GM23248 (cell line): ENCODE data around the gene MBNL1. TPM values are rescaled to one million over a fixed set of nuclear protein-coding genes. Genes with fewer than 3 reads are reported as not detected.

Source experiments
- DNase-seq: peaks from one replicate; pipeline ENCODE4 v3.0.0-alpha.2; 2015
- H2AFZ ChIP-seq: fragments of 200-600 bp; sonication (generic); 2 replicates; pipeline ENCODE4 v1.6.1; 2016; ENCODE audit warnings: antibody characterized with exemption
- H3F3A ChIP-seq: fragments of 200-600 bp; sonication (generic); 2 replicates; pipeline ENCODE4 v1.6.1; 2016; ENCODE audit warnings: mild to moderate bottlenecking, antibody characterized with exemption, mixed run types; ENCODE audit not compliant: insufficient read depth
- H3K27ac ChIP-seq: fragments of 200-600 bp; sonication (generic); 2 replicates; pipeline ENCODE4 v1.5.1; 2016; ENCODE audit warnings: mild to moderate bottlenecking
- H3K27me3 ChIP-seq: fragments of 200-600 bp; sonication (generic); replicated peaks from 2 replicates; pipeline ENCODE4 v1.6.1; 2016; ENCODE audit warnings: mild to moderate bottlenecking; ENCODE audit not compliant: insufficient read depth
- H3K36me3 ChIP-seq: fragments of 200-600 bp; sonication (generic); 2 replicates; pipeline ENCODE4 v1.6.1; 2016; ENCODE audit warnings: low read depth, mild to moderate bottlenecking
- H3K4me1 ChIP-seq: fragments of 200-600 bp; sonication (generic); 2 replicates; pipeline ENCODE4 v1.6.1; 2016; ENCODE audit warnings: mild to moderate bottlenecking; ENCODE audit not compliant: insufficient read depth
- H3K4me2 ChIP-seq: fragments of 200-600 bp; sonication (generic); one replicate; pipeline ENCODE4 v1.6.1; 2016; ENCODE audit warnings: mild to moderate bottlenecking; ENCODE audit not compliant: unreplicated experiment
- H3K4me3 ChIP-seq: fragments of 200-600 bp; sonication (generic); 2 replicates; pipeline ENCODE4 v1.5.1; 2016; ENCODE audit warnings: mild to moderate bottlenecking
- H3K79me2 ChIP-seq: fragments of 200-600 bp; sonication (generic); 2 replicates; pipeline ENCODE4 v1.6.1; 2016; ENCODE audit warnings: mild to moderate bottlenecking; ENCODE audit not compliant: insufficient read depth
- H3K9ac ChIP-seq: fragments of 200-600 bp; sonication (generic); 2 replicates; pipeline ENCODE4 v1.6.1; 2016; ENCODE audit warnings: mild to moderate bottlenecking
- H3K9me2 ChIP-seq: fragments of 200-600 bp; sonication (generic); 2 replicates; pipeline ENCODE4 v1.6.1; 2016; ENCODE audit warnings: mixed run types, mild to moderate bottlenecking, moderate library complexity; ENCODE audit not compliant: insufficient read depth
- H3K9me3 ChIP-seq: fragments of 200-600 bp; sonication (generic); one replicate; pipeline ENCODE4 v1.6.1; 2017; ENCODE audit warnings: low read depth
- H4K20me1 ChIP-seq: fragments of 200-600 bp; sonication (generic); 2 replicates; pipeline ENCODE4 v1.6.0; 2016; ENCODE audit not compliant: insufficient read depth
- EZH2 ChIP-seq: fragments of 200-600 bp; sonication (generic); IDR thresholded peaks from 2 replicates; pipeline ENCODE4 v1.6.1; 2018; ENCODE audit warnings: antibody characterized with exemption, mild to moderate bottlenecking; ENCODE audit not compliant: insufficient read depth, poor library complexity, severe bottlenecking
- EZH2phosphoT487 ChIP-seq: fragments of 200-600 bp; sonication (generic); IDR thresholded peaks from 2 replicates; pipeline ENCODE4 v1.6.1; 2018; ENCODE audit warnings: antibody characterized with exemption, moderate library complexity, mild to moderate bottlenecking, low read depth; ENCODE audit not compliant: insufficient read depth
- WGBS, 2 experiments: methylation state at CpG; one replicate each; pipeline ENCODE4 v1.1.6; 2015 to 2017; ENCODE audit warnings: low lambda C conversion rate in 2 of 2, low coverage in 1 of 2; ENCODE audit errors: missing lambda C conversion rate in 2 of 2; 5-methylcytosine and 5-hydroxymethylcytosine counted together
- in situ Hi-C: fragments of 300-500 bp; cut with MboI; formaldehyde crosslinking; loops from 2 replicates; pipeline ENCODE4 v1.15.0; 2020
- polyA plus RNA-seq: library from polyadenylated mRNA; unstranded; fragments of >200 nt; fragmentation: Nextera tagmentation; extraction: Ambion mirVana; gene quantifications from 2 replicates; pipeline ENCODE4 v1.2.1, GENCODE V29; 2016
- total RNA-seq: library from RNA; depleted of rRNA; stranded (reverse); fragments of >200 nt; shearing (Covaris generic); gene quantifications from 2 replicates; pipeline ENCODE4 v1.2.3, GENCODE V29; 2014

The MBNL1 gene
- total and polyA plus RNA-seq, 2 experiments from 2014 or later, result 89.5 to 262 TPM

GRCh38 chr3:152416808-152417580, 148.3 kb downstream of the MBNL1 start:
- H3K79me2 ChIP-seq, result peaks cover 100% of the 10 kb centered on the region
- no peaks in the 10 kb centered on the region for H3K27me3 ChIP-seq
- peaks cover 14% of the 10 kb centered on the region for H3K4me1 ChIP-seq
- in situ Hi-C loops, result no loop called here
- no peaks in the 10 kb centered on the region for H3K9me2 ChIP-seq
- H4K20me1 ChIP-seq, result peaks cover 8% of the 10 kb centered on the region; the same call in 1 of the 2 replicates
- no peak overlapping the region for H3K4me2 ChIP-seq
- no peaks in the 10 kb centered on the region for H3K9me3 ChIP-seq
- DNase-seq, result peak; percentile 47
- TF ChIP-seq EZH2phosphoT487, result no peak
- no peak for TF ChIP-seq EZH2
- peaks cover 38% of the 10 kb centered on the region for H3F3A ChIP-seq
- H3K9ac ChIP-seq, result no peak overlapping the region
- peaks cover 39% of the 10 kb centered on the region for H3K36me3 ChIP-seq
- 0 out of 2 replicates have a peak overlapping the region, but pooled peaks have one; percentile 10 for H3K27ac ChIP-seq
- no peak overlapping the region for H2AFZ ChIP-seq
- no peak overlapping the region for H3K4me3 ChIP-seq
- WGBS, 2 experiments, result 96 to 97% methylated on average over 1 of the region's 1 CpG

DNA sequence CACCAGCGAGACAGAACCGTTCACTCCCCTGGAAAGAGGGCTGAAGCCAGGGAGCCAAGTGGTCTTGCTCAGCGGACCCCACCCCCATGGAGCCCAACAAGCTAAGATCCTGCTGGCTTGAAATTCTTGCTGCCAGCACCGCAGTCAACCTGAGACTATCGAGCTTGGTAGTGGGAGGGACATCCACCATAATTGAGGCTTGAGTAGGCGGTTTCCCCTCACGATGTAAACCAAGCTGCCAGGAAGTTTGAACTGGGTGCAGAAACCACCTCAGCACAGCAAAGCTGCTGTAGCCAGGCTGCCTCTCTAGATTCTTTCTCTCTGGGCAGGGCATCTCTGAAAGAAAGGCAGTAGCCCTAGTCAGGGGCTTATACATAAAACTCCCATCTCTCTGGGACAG, 151.0 kb downstream of the MBNL1 start:
- Histone ChIP-seq H2AFZ (no peak overlapping the region), H3K4me2 (no peak overlapping the region), H3K36me3 (peaks cover 56% of the 10 kb centered on the region), H3F3A (peaks cover 31% of the 10 kb centered on the region), H4K20me1 (no peaks in the 10 kb centered on the region), H3K4me3 (no peak overlapping the region), H3K79me2 (peaks cover 97% of the 10 kb centered on the region), H3K4me1 (peaks cover 9% of the 10 kb centered on the region), H3K9me2 (no peaks in the 10 kb centered on the region), H3K27ac (no peak overlapping the region), H3K9ac (no peak overlapping the region), H3K9me3 (no peaks in the 10 kb centered on the region), H3K27me3 (no peaks in the 10 kb centered on the region)
- DNase-seq, result no peak
- in situ Hi-C loops, result no loop called here
- 96 to 99% methylated on average over 7 of the region's 7 CpGs for WGBS, 2 experiments
- TF ChIP-seq EZH2, result no peak
- no peak for TF ChIP-seq EZH2phosphoT487

- Histone ChIP-seq H3K27ac (no peak overlapping the region), H3K4me1 (peaks cover 9% of the 10 kb centered on the region), H3F3A (peaks cover 23% of the 10 kb centered on the region), H4K20me1 (no peaks in the 10 kb centered on the region), H3K79me2 (peaks cover 90% of the 10 kb centered on the region), H3K9me3 (no peaks in the 10 kb centered on the region), H3K27me3 (no peaks in the 10 kb centered on the region), H3K9me2 (no peaks in the 10 kb centered on the region), H3K9ac (no peak overlapping the region), H3K4me3 (no peak overlapping the region), H3K4me2 (no peak overlapping the region), H3K36me3 (peaks cover 42% of the 10 kb centered on the region), H2AFZ (no peak overlapping the region)
- TF ChIP-seq EZH2 (no peak), EZH2phosphoT487 (no peak)
- 96 to 98% methylated on average over 6 of the region's 6 CpGs for WGBS, 2 experiments
- in situ Hi-C loops, result no loop called here
- no peak for DNase-seq
Measured at GRCh38 chr3:152421162-152421561, 152.4 kb downstream of the MBNL1 start.

- Histone ChIP-seq H3K79me2 (peaks cover 81% of the 10 kb centered on the region), H3K9me3 (no peaks in the 10 kb centered on the region), H3K4me2 (no peak overlapping the region), H3K9me2 (no peaks in the 10 kb centered on the region), H3K27me3 (no peaks in the 10 kb centered on the region), H4K20me1 (no peaks in the 10 kb centered on the region), H3F3A (peaks cover 37% of the 10 kb centered on the region), H3K36me3 (peaks cover 25% of the 10 kb centered on the region), H2AFZ (no peak overlapping the region), H3K9ac (no peak overlapping the region), H3K4me3 (no peak overlapping the region), H3K27ac (no peak overlapping the region), H3K4me1 (peaks cover 25% of the 10 kb centered on the region)
- no peak for DNase-seq
- no peak for TF ChIP-seq EZH2phosphoT487
- no peak for TF ChIP-seq EZH2
- in situ Hi-C loops, result no loop called here
Measured at GRCh38 chr3:152426393-152426792, 157.7 kb downstream of the MBNL1 start.

DNA sequence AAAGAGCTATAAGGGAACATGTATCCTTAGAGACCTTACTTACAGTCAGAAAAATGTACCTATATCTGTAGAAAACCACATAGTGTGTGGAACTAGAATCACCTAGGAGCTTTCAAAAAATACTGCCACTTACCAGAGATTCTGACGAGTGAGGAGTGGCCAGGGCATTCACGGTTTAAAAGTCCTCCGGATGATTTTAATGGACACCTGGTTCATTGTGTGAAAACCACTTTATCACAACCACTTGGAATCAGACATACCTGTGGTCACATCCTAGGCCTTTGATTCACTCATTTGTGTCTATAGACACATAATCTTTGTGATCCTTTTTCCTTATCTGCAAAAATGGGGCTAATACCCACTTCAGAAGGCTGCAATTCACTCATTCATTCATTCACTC, 159.8 kb downstream of the MBNL1 start:
- Histone ChIP-seq H3K9ac (no peak overlapping the region), H3K27me3 (no peaks in the 10 kb centered on the region), H4K20me1 (no peaks in the 10 kb centered on the region), H3F3A (peaks cover 44% of the 10 kb centered on the region), H3K36me3 (peaks cover 13% of the 10 kb centered on the region), H3K4me2 (no peak overlapping the region), H2AFZ (no peak overlapping the region), H3K4me1 (peaks cover 25% of the 10 kb centered on the region), H3K79me2 (peaks cover 81% of the 10 kb centered on the region), H3K9me3 (no peaks in the 10 kb centered on the region), H3K27ac (no peak overlapping the region), H3K9me2 (no peaks in the 10 kb centered on the region), H3K4me3 (no peak overlapping the region)
- 96 to 99% methylated on average over 3 of the region's 3 CpGs for WGBS, 2 experiments
- TF ChIP-seq EZH2, result no peak
- DNase-seq, result no peak
- in situ Hi-C loops, result no loop called here
